SK-N-SH treated with all-trans-retinoic acid at 6 μM for 48 hours (cell line): Measurements from ENCODE around the gene PEPD.

Experiments used
- ARNTL ChIP-seq: fragments of 450-650 bp; formaldehyde crosslinking; IDR thresholded peaks from 2 replicates; pipeline ENCODE4 v1.5.0; 2020; ENCODE audit warnings: low read depth, mild to moderate bottlenecking, moderate library complexity, borderline replicate concordance
- RARB ChIP-seq: fragments of 250-450 bp; sonication (Bioruptor Pico); IDR thresholded peaks from 2 replicates; pipeline ENCODE4 v1.8.0; 2021; ENCODE audit warnings: mild to moderate bottlenecking, moderate library complexity
- ZC3H10 ChIP-seq: fragments of 250-450 bp; sonication (Bioruptor Pico); IDR thresholded peaks from 2 replicates; pipeline ENCODE4 v1.5.1; 2021; ENCODE audit warnings: mild to moderate bottlenecking, moderate library complexity
- TF ChIP-seq, protein P1 (sequence below): fragments of 250-450 bp; sonication (Bioruptor Pico); IDR thresholded peaks from 2 replicates; pipeline ENCODE4 v1.8.0; 2020; ENCODE audit warnings: mild to moderate bottlenecking, moderate library complexity, borderline replicate concordance

DNA sequence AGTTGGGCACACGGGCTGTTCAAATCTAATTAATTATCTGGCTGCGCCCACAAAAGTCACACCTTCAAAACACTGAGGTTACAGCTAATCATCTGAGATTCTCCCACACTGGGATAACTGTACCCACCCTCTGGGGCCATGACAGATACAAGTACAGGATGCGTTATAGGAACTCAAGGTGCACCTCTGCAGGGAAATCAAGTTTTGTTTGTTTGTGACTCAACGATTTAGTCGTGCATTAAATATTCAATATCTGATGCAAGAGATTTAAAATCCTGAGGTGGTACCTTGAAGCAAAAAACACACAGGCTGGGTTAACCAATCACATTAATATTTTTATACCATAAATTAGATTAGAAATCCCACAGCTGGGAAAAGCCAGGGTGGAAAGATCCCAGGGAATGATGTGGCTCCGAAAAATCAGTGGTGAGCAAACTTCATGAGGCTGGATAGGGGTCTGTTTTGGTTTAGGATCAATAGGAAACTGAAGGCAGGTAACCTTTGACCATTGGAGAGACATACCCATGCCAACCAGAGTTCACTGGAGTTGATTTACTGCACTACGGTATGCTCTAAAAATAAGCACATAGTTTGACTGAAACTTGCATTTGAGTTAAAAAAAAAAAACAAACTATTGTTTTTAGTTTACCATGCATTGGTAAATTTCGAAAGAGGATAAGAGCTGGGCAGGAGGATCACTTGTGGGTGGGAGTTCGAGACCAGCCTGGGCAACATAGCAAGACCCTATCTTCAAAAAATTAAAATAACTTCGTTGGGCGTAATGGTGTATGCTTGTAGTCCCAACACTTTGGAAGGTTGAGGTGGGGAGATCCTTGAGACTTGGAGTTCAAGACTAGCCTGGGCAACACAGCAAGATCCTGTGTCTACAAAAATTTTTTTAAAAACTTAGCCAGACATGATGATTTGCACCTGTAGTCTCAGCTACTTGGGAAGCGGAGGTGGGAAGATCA lies 172.0 kb downstream of the PEPD start:
- TF ChIP-seq, protein P1, sequence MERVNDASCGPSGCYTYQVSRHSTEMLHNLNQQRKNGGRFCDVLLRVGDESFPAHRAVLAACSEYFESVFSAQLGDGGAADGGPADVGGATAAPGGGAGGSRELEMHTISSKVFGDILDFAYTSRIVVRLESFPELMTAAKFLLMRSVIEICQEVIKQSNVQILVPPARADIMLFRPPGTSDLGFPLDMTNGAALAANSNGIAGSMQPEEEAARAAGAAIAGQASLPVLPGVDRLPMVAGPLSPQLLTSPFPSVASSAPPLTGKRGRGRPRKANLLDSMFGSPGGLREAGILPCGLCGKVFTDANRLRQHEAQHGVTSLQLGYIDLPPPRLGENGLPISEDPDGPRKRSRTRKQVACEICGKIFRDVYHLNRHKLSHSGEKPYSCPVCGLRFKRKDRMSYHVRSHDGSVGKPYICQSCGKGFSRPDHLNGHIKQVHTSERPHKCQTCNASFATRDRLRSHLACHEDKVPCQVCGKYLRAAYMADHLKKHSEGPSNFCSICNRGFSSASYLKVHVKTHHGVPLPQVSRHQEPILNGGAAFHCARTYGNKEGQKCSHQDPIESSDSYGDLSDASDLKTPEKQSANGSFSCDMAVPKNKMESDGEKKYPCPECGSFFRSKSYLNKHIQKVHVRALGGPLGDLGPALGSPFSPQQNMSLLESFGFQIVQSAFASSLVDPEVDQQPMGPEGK (CRISPR knock-in tag) = no peak
- TF ChIP-seq RARB (no peak), ZC3H10 (no peak), ARNTL (CRISPR knock-in tag) (no peak)
